ENCODE results near the gene GINS1. TPM values are rescaled to one million over a fixed set of nuclear protein-coding genes. Genes with fewer than 3 reads are reported as not detected.

GINS1 gene
- total RNA-seq, 1 experiment from 2014 or later = 74.3 TPM

GRCh38 chr20:25398376-25399036 lies 9.0 kb upstream of the GINS1 start:
- no peak overlapping the region for H2AFZ ChIP-seq (ENCODE audit: low read length)
- H4K5ac ChIP-seq (ENCODE audit: insufficient read length, low read depth, low read length) = no peak overlapping the region
- Mint-ChIP-seq H3K36me3 (ENCODE audit: insufficient read depth in 1 of 3, low read depth in 3 of 3) (peaks cover 5 to 21% (median 12%) of the 10 kb centered on the region in 3 experiments; a peak in 6 of 7 replicates), H3K4me3 (no peak overlapping the region), H3K9me3 (peaks cover 21 to 22% of the 10 kb centered on the region in 2 experiments), H3K27me3 (ENCODE audit: low read depth) (peaks cover 10% of the 10 kb centered on the region), H3K27ac (no peak overlapping the region), H3K4me1 (peaks cover 5 to 10% of the 10 kb centered on the region in 2 experiments; a peak in 3 of 4 replicates)
- H3K23me2 ChIP-seq (ENCODE audit: insufficient read length, low read depth, low read length, poor library complexity, severe bottlenecking) = no peaks in the 10 kb centered on the region
- no peak overlapping the region for H2BK20ac ChIP-seq (ENCODE audit: low read depth, low read length, poor library complexity, severe bottlenecking)
- no peak overlapping the region for H3T11ph ChIP-seq (ENCODE audit: low read length)
- TF ChIP-seq CTCF (conservative IDR thresholded peaks at IDR 0.05) = no peak
- DNase-seq = no peak
- H2AK5ac ChIP-seq (ENCODE audit: insufficient read length, low read length) = no peak overlapping the region
- peaks cover 15% of the 10 kb centered on the region for H3K9me3 ChIP-seq (ENCODE audit: control insufficient read depth, low read depth, low read length)
- no peak overlapping the region for H3K27ac ChIP-seq (ENCODE audit: insufficient read length, low read depth, low read length)
- H3K79me1 ChIP-seq (ENCODE audit: insufficient read depth, low read depth, low read length, poor library complexity, severe bottlenecking) = no peaks in the 10 kb centered on the region
- no peak overlapping the region for H3K4me2 ChIP-seq (ENCODE audit: insufficient read depth, insufficient read length, low read length)
- H3K4ac ChIP-seq (ENCODE audit: low read depth, low read length) = no peak overlapping the region
- H3K79me2 ChIP-seq (ENCODE audit: insufficient read depth, low read length) = no peaks in the 10 kb centered on the region
- H3K23ac ChIP-seq (ENCODE audit: insufficient read length, low read depth, low read length) = no peak overlapping the region
- H2BK5ac ChIP-seq (ENCODE audit: insufficient read length, low read length) = no peak overlapping the region
- no peaks in the 10 kb centered on the region for H4K20me1 ChIP-seq (ENCODE audit: control insufficient read depth, insufficient read depth, insufficient read length)
- no peak overlapping the region for H4K91ac ChIP-seq (ENCODE audit: insufficient read length, low read depth, low read length)
- no peak overlapping the region for H3K56ac ChIP-seq (ENCODE audit: insufficient read length, low read depth, low read length)
- H3K9ac ChIP-seq (ENCODE audit: extremely low read depth, insufficient read length, low read length) = no peak overlapping the region
- no peak overlapping the region for H3K14ac ChIP-seq (ENCODE audit: insufficient read depth, low read length)
- no peak overlapping the region for H2BK15ac ChIP-seq (ENCODE audit: low read depth, low read length)
- H3K4me1 ChIP-seq (ENCODE audit: insufficient read depth, low read length) = no peaks in the 10 kb centered on the region
- H2BK120ac ChIP-seq (ENCODE audit: low read depth, low read length, poor library complexity, severe bottlenecking) = no peak overlapping the region
- H3K18ac ChIP-seq (ENCODE audit: insufficient read length, low read depth, low read length) = no peak overlapping the region
- no CpG with 5 or more reads among the region's 4 CpGs for WGBS (ENCODE audit: extremely low coverage, insufficient read length, low lambda C conversion rate)
- H4K8ac ChIP-seq (replicated peaks; ENCODE audit: insufficient read length, low read depth, low read length) = no peak overlapping the region
- no peaks in the 10 kb centered on the region for H3K27me3 ChIP-seq (ENCODE audit: insufficient read depth, low read length)
- no peak overlapping the region for H2BK12ac ChIP-seq (ENCODE audit: insufficient read length, low read depth, low read length)
